Keratinocyte (primary cell): ENCODE results near the gene ULK4.

Experiments
- CTCF ChIP-seq, 3 experiments: IDR thresholded peaks in 1 of 3; conservative IDR thresholded peaks in 1 of 3; optimal IDR thresholded peaks in 1 of 3; 2 replicates in 2 of 3; 3 replicates in 1 of 3; pipeline versions ENCODE3 to v1.5.1; 2011; ENCODE audit warnings: low read length in 3 of 3, mild to moderate bottlenecking in 3 of 3, moderate library complexity in 2 of 3, control low read depth in 1 of 3, inconsistent platforms in 1 of 3; ENCODE audit not compliant: insufficient read depth in 2 of 3; ENCODE audit errors: extremely low read depth in 1 of 3
- EZH2 ChIP-seq: IDR thresholded peaks from one replicate; pipeline ENCODE4 v1.6.1; 2012; ENCODE audit warnings: inconsistent platforms, mild to moderate bottlenecking, low read length, moderate library complexity

GRCh38 chr3:41220906-41221677 is 740.8 kb downstream of the ULK4 start:
- TF ChIP-seq CTCF (optimal IDR thresholded peaks at IDR 0.05 in 1 of 3, IDR thresholded peaks at IDR 0.05 in 1 of 3, conservative IDR thresholded peaks at IDR 0.05 in 1 of 3; ENCODE audit: extremely low read depth in 1 of 3, insufficient read depth in 2 of 3, low read length in 3 of 3) (no peak), EZH2 (no peak)
